Measurements from ENCODE around the gene HPCAL4. TPM values are rescaled to one million over a fixed set of nuclear protein-coding genes. Genes with fewer than 3 reads are reported as not detected.

The HPCAL4 gene
- total RNA-seq, 2 donors from 2014 or later: 0.66 to 9.1 TPM

DNA sequence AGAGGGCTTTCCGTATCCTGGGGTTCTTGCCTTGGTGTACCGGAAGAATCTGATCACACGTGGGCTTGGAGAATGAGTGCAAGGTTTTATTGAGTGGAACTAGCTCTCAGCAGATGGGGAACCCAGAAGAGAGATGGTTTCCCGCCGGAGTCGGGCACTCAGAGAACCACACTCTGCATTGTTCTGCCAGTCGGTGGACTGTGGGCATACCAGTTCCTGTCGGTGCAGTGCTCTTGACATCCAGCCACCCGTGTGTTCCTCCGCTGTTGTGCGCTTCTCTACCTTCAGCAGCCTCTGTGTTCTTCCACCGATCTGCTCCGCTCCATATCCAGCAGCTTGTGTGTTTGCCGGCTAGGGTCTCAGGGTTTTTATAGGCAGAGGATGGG is 36.7 kb upstream of the HPCAL4 start:
- Histone ChIP-seq H3K36me3 (replicated peaks in 1 of 2; ENCODE audit: insufficient read depth in 1 of 2, low read depth in 2 of 2) (no peaks in the 10 kb centered on the region), H3K4me3 (no peak overlapping the region), H3K27ac (no peak overlapping the region), H3K27me3 (no peaks in the 10 kb centered on the region), H3K9me3 (no peaks in the 10 kb centered on the region), H3K4me1 (peaks cover 8% of the 10 kb centered on the region)
- WGBS, 2 donors: 72 to 83% methylated on average over 14 of the region's 14 CpGs
- DNase-seq (no peak), ATAC-seq (no peak)
- intact Hi-C loops (cut with DNase I): no loop called here
- TF ChIP-seq POLR2A (IDR thresholded peaks at IDR 0.05): no peak
- no peak for TF ChIP-seq CTCF (IDR thresholded peaks at IDR 0.05)

DNA sequence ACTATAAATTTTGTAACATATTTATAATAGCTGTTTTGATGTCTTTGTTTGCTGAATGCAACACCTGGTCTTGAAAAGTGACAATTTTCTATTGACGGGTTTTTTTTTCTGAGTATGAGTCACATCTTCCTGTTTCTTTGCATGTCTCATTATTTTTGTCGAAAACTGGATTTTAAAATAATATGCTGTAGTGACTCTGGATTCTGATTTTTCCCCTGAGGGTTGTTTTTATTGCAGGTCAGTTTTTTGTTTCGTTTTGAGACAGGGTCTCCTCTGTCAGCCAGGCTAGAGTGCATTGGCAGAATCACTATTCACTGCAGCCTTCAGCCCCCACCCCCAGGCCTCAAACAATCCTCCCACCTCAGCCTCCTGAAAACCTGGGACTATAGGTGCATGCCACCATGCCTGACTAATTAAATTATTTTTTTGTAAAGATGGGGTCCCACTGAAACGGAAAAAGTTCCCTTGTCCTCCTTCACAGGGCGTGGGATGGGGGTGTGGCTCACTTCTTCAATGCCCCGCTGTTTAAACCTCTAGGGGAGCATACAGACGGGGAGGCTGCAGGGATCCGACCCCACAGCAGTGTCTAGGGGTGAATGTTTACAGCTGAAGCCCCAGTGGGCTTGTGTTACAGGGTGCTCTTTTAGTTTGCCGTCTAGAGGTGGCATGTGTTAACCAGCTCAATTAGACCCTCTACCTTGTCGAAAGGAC is 36.1 kb upstream of the HPCAL4 start:
- Histone ChIP-seq H3K27me3 (no peaks in the 10 kb centered on the region), H3K36me3 (replicated peaks in 1 of 2; ENCODE audit: insufficient read depth in 1 of 2, low read depth in 2 of 2) (no peaks in the 10 kb centered on the region), H3K4me3 (no peak overlapping the region), H3K9me3 (no peaks in the 10 kb centered on the region), H3K4me1 (peaks cover 3% of the 10 kb centered on the region), H3K27ac (no peak overlapping the region)
- ATAC-seq (no peak), DNase-seq (no peak)
- TF ChIP-seq POLR2A (IDR thresholded peaks at IDR 0.05): no peak
- TF ChIP-seq CTCF (IDR thresholded peaks at IDR 0.05): no peak
- intact Hi-C loops (cut with DNase I): no loop called here
- WGBS, 2 donors: 56 to 61% methylated on average over 10 of the region's 10 CpGs

- WGBS, 2 donors: 88 to 93% methylated on average over 3 of the region's 3 CpGs
Observed at GRCh38 chr1:39726600-39726999, 35.4 kb upstream of the HPCAL4 start.

DNA sequence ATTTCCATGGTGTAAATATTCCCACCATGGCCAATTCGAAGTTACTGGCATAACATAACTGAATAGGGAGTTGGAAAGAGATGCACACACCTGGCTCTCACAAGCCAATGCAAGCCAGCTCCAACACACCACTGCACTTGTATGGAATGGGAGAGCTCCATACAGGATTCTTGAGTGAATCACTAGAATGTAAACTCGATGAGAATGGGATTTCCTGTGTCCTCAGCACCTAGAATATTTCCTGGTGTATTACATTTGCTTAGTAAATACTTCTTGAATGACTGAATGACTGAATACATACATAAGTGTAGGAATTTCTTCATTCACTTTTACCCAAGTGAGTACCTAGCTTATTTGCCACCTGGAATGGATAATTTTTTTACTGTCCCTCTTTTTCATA is 31.3 kb upstream of the HPCAL4 start:
- no peaks in the 10 kb centered on the region for H3K27me3 ChIP-seq
- H3K27ac ChIP-seq: no peak overlapping the region
- WGBS, 2 donors: 20 to 44% methylated on average over 2 of the region's 2 CpGs
- H3K4me1 ChIP-seq: no peaks in the 10 kb centered on the region
- ATAC-seq (no peak), DNase-seq (no peak)
- H3K4me3 ChIP-seq: no peak overlapping the region
- intact Hi-C loops (cut with DNase I): no loop called here
- no peaks in the 10 kb centered on the region for H3K9me3 ChIP-seq
- H3K36me3 ChIP-seq (replicated peaks in 1 of 2; ENCODE audit: insufficient read depth in 1 of 2, low read depth in 2 of 2): no peaks in the 10 kb centered on the region
- TF ChIP-seq POLR2A (IDR thresholded peaks at IDR 0.05) (no peak), CTCF (IDR thresholded peaks at IDR 0.05) (no peak)

More at GRCh38 chr1:39726600-39726999, 35.4 kb upstream of the HPCAL4 start:
- intact Hi-C loops (cut with DNase I): no loop called here
- H3K36me3 ChIP-seq (replicated peaks in 1 of 2; ENCODE audit: insufficient read depth in 1 of 2, low read depth in 2 of 2): no peaks in the 10 kb centered on the region
- no peak overlapping the region for H3K27ac ChIP-seq
- no peak overlapping the region for H3K4me3 ChIP-seq
- no peak for DNase-seq
- H3K27me3 ChIP-seq: no peaks in the 10 kb centered on the region
- ATAC-seq: no peak
- no peaks in the 10 kb centered on the region for H3K9me3 ChIP-seq
- no peak for TF ChIP-seq CTCF (IDR thresholded peaks at IDR 0.05)
- TF ChIP-seq POLR2A (IDR thresholded peaks at IDR 0.05): no peak
- no peaks in the 10 kb centered on the region for H3K4me1 ChIP-seq

- Histone ChIP-seq H3K36me3 (replicated peaks in 1 of 2; ENCODE audit: insufficient read depth in 1 of 2, low read depth in 2 of 2) (no peaks in the 10 kb centered on the region), H3K4me1 (no peaks in the 10 kb centered on the region), H3K27me3 (no peaks in the 10 kb centered on the region), H3K27ac (no peak overlapping the region), H3K4me3 (no peak overlapping the region), H3K9me3 (no peaks in the 10 kb centered on the region)
- DNase-seq: no peak
- TF ChIP-seq POLR2A (IDR thresholded peaks at IDR 0.05): no peak
- TF ChIP-seq CTCF (IDR thresholded peaks at IDR 0.05): no peak
- intact Hi-C loops (cut with DNase I): no loop called here
- no peak for ATAC-seq
Observed at GRCh38 chr1:39721664-39722063, 30.4 kb upstream of the HPCAL4 start.

All from body of pancreas (tissue), 4 donors.